Erythroblast (primary cell): ENCODE measurements around the gene ASCC2.

Experiments used
- GATA1 ChIP-seq: IDR thresholded peaks from 2 replicates; pipeline ENCODE4 v1.6.1; 2011; ENCODE audit warnings: low read depth, mild to moderate bottlenecking, control low read depth, low read length, moderate library complexity
- POLR2A ChIP-seq: IDR thresholded peaks from 2 replicates; pipeline ENCODE4 v1.6.1; 2011; ENCODE audit warnings: mild to moderate bottlenecking, low read length

DNA sequence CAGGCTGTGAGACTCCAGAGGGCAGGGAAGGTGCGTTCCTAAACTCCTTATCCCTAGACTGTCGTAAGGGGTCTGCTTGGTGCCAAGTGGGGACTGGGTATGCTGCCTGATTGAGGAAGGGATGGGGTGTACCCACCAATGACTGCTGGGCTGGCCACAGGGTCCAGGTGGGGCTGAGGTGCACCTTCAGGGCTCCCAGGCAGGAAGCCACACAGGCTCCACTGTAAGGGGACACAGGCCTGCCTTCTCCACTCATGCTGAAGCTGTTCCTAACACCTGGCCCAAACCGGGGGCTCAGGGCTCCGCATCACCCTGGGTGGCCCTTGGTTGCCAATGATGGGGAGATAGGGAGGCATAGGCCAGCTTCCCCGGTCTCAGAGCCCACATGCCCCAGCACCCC is 97.9 kb downstream of the ASCC2 start:
- TF ChIP-seq POLR2A (no peak), GATA1 (no peak)
